IMR-90 (cell line): ENCODE results near the gene RALGAPA1.

Source experiments
- CEBPB ChIP-seq: IDR thresholded peaks from 2 replicates; pipeline ENCODE4 v1.6.1; 2012; ENCODE audit warnings: low read depth, low read length, improper control_type of control experiment
- CHD1 ChIP-seq: IDR thresholded peaks from 2 replicates; pipeline ENCODE4 v1.6.1; 2012; ENCODE audit warnings: low read depth, low read length, improper control_type of control experiment
- FOS ChIP-seq: fragments of 150-350 bp; IDR thresholded peaks from 2 replicates; pipeline ENCODE4 v1.6.1; 2016; ENCODE audit warnings: low read depth, low read length
- MXI1 ChIP-seq: IDR thresholded peaks from 2 replicates; pipeline ENCODE4 v1.6.1; 2012; ENCODE audit warnings: low read depth, mild to moderate bottlenecking, low read length, moderate library complexity, borderline replicate concordance
- POLR2A ChIP-seq: IDR thresholded peaks from 2 replicates; pipeline ENCODE4 v1.6.1; 2012; ENCODE audit warnings: mild to moderate bottlenecking, low read depth, low read length
- RAD21 ChIP-seq: IDR thresholded peaks from 2 replicates; pipeline ENCODE4 v1.6.1; 2012; ENCODE audit warnings: low read length, improper control_type of control experiment
- RFX5 ChIP-seq: IDR thresholded peaks from 2 replicates; pipeline ENCODE4 v1.8.0; 2012; ENCODE audit warnings: low read depth, mild to moderate bottlenecking, low read length, moderate library complexity
- SMC3 ChIP-seq: fragments of 150-350 bp; IDR thresholded peaks from 2 replicates; pipeline ENCODE4 v1.6.1; 2016; ENCODE audit warnings: low read depth, mild to moderate bottlenecking, antibody characterized with exemption, low read length, moderate library complexity
- TF ChIP-seq, protein P1 (sequence below): conservative IDR thresholded peaks from 2 replicates; pipeline ENCODE4 v1.5.1; 2012; ENCODE audit warnings: mild to moderate bottlenecking, low read depth, low read length, improper control_type of control experiment
- TF ChIP-seq, protein P2 (sequence below): fragments of 150-350 bp; IDR thresholded peaks from 2 replicates; pipeline ENCODE4 v1.6.1; 2017; ENCODE audit warnings: mild to moderate bottlenecking, antibody characterized with exemption, low read length, low read depth
- TF ChIP-seq, protein P3 (sequence below): fragments of 150-350 bp; IDR thresholded peaks from 2 replicates; pipeline ENCODE4 v1.6.1; 2016; ENCODE audit warnings: low read depth, mild to moderate bottlenecking, low read length, moderate library complexity, borderline replicate concordance

DNA sequence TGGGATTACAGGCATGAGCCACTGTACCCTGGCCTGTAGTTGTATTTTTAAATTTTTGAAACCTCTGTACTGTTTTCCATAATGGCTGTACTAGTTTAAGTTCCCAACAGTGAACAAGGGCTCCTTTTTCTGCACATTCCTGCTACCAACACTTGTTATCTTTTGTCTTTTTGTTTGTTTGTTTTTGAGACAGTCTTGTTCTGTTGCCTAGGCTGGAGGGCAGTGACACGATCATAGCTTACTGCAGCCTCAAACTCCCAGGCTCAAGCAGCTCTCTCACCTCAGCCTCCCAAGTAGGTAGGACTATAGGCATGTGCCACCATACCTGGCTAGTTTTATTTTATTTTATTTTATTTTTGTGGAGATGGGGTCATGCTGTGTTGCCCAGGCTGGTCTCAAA is 40.0 kb upstream of the RALGAPA1 start:
- TF ChIP-seq, protein P1, sequence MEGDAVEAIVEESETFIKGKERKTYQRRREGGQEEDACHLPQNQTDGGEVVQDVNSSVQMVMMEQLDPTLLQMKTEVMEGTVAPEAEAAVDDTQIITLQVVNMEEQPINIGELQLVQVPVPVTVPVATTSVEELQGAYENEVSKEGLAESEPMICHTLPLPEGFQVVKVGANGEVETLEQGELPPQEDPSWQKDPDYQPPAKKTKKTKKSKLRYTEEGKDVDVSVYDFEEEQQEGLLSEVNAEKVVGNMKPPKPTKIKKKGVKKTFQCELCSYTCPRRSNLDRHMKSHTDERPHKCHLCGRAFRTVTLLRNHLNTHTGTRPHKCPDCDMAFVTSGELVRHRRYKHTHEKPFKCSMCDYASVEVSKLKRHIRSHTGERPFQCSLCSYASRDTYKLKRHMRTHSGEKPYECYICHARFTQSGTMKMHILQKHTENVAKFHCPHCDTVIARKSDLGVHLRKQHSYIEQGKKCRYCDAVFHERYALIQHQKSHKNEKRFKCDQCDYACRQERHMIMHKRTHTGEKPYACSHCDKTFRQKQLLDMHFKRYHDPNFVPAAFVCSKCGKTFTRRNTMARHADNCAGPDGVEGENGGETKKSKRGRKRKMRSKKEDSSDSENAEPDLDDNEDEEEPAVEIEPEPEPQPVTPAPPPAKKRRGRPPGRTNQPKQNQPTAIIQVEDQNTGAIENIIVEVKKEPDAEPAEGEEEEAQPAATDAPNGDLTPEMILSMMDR: no peak
- TF ChIP-seq POLR2A (no peak), MXI1 (no peak), RAD21 (no peak), CHD1 (no peak), SMC3 (no peak), FOS (no peak), RFX5 (no peak), CEBPB (no peak)
- TF ChIP-seq, protein P2, sequence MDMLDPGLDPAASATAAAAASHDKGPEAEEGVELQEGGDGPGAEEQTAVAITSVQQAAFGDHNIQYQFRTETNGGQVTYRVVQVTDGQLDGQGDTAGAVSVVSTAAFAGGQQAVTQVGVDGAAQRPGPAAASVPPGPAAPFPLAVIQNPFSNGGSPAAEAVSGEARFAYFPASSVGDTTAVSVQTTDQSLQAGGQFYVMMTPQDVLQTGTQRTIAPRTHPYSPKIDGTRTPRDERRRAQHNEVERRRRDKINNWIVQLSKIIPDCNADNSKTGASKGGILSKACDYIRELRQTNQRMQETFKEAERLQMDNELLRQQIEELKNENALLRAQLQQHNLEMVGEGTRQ: no peak
- TF ChIP-seq, protein P3, sequence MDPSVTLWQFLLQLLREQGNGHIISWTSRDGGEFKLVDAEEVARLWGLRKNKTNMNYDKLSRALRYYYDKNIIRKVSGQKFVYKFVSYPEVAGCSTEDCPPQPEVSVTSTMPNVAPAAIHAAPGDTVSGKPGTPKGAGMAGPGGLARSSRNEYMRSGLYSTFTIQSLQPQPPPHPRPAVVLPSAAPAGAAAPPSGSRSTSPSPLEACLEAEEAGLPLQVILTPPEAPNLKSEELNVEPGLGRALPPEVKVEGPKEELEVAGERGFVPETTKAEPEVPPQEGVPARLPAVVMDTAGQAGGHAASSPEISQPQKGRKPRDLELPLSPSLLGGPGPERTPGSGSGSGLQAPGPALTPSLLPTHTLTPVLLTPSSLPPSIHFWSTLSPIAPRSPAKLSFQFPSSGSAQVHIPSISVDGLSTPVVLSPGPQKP: no peak
